Uterus (tissue), 4 donors: ENCODE results near the gene TMEM82. TPM values are rescaled to one million over a fixed set of nuclear protein-coding genes. Genes with fewer than 3 reads are reported as not detected.

Source experiments
- DNase-seq, 2 donors: peaks; one replicate each; pipeline ENCODE4 v3.0.0-alpha.2; 2019 to 2020
- H3K27ac ChIP-seq, 2 donors: fragments of 200-600 bp; sonication (generic); 1 replicate in 1 of 2; 2 replicates in 1 of 2; pipeline ENCODE4 v1.5.1; 2016 to 2018
- H3K27me3 ChIP-seq, 2 donors: fragments of 200-600 bp; sonication (generic); one replicate each; pipeline ENCODE4 v1.5.1; 2018 to 2019; ENCODE audit warnings: control low read depth in 1 of 2
- H3K36me3 ChIP-seq, 2 donors: fragments of 200-600 bp; sonication (generic); one replicate each; pipeline ENCODE4 v1.5.1; 2019; ENCODE audit warnings: control low read depth in 1 of 2
- H3K4me1 ChIP-seq, 2 donors: fragments of 200-600 bp; sonication (generic); one replicate each; pipeline ENCODE4 v1.5.1; 2018 to 2019; ENCODE audit warnings: control low read depth in 1 of 2
- H3K4me3 ChIP-seq, 2 donors: fragments of 200-600 bp; sonication (generic); 1 replicate in 1 of 2; 2 replicates in 1 of 2; pipeline ENCODE4 v1.5.1; 2018 to 2019; ENCODE audit warnings: mild to moderate bottlenecking in 1 of 2
- H3K9me3 ChIP-seq, 2 donors: fragments of 200-600 bp; sonication (generic); one replicate each; pipeline ENCODE4 v1.5.1; 2019; ENCODE audit warnings: control low read depth in 1 of 2
- CTCF ChIP-seq, 4 experiments: fragments of 200-600 bp in 2 of 4; fragments of 450-650 bp in 2 of 4; sonication (generic) in 2 of 4; IDR thresholded peaks; one replicate each; pipeline ENCODE4 v1.5.1; 2016 to 2019; ENCODE audit warnings: antibody characterized with exemption in 4 of 4, mild to moderate bottlenecking in 2 of 4, moderate library complexity in 1 of 4
- POLR2A ChIP-seq, 2 donors: fragments of 450-650 bp; IDR thresholded peaks; one replicate each; pipeline ENCODE4 v1.6.1; 2016; ENCODE audit warnings: antibody characterized with exemption in 2 of 2, mild to moderate bottlenecking in 1 of 2, moderate library complexity in 1 of 2
- intact Hi-C: fragments of 100-400 bp; cut with DNase I; formaldehyde crosslinking; loops from one replicate; pipeline ENCODE4 v1.15.1; 2023; ENCODE audit warnings: low total_unique reads
- total RNA-seq, 4 donors: library from RNA; depleted of rRNA in 3 of 4; stranded (reverse); fragments of >200 nt in 3 of 4; gene quantifications; one replicate each; pipeline versions ENCODE4 v1.1.0 to v1.2.4, GENCODE V29; 2014 to 2023
- donor health status: DM: yes; HTN: yes; CAD: no.

Gene TMEM82
- total RNA-seq, 4 donors from 2014 or later = not detected

GRCh38 chr1:15728937-15729657 lies 13.2 kb upstream of the TMEM82 start:
- no peaks in the 10 kb centered on the region for H3K9me3 ChIP-seq
- H3K4me1 ChIP-seq = no peaks in the 10 kb centered on the region
- H3K36me3 ChIP-seq = no peaks in the 10 kb centered on the region
- H3K4me3 ChIP-seq = no peak overlapping the region
- no peak overlapping the region for H3K27ac ChIP-seq
- TF ChIP-seq CTCF (IDR thresholded peaks at IDR 0.05) = no peak
- no peak for TF ChIP-seq POLR2A (IDR thresholded peaks at IDR 0.05)
- no peak for DNase-seq
- no peaks in the 10 kb centered on the region for H3K27me3 ChIP-seq
- intact Hi-C loops = no loop called here

GRCh38 chr1:15730423-15730822 lies 11.9 kb upstream of the TMEM82 start:
- H3K36me3 ChIP-seq = no peaks in the 10 kb centered on the region
- intact Hi-C loops = no loop called here
- no peaks in the 10 kb centered on the region for H3K27me3 ChIP-seq
- TF ChIP-seq CTCF (IDR thresholded peaks at IDR 0.05) (no peak), POLR2A (IDR thresholded peaks at IDR 0.05) (no peak)
- no peak for DNase-seq
- no peaks in the 10 kb centered on the region for H3K4me1 ChIP-seq
- H3K4me3 ChIP-seq = no peak overlapping the region
- H3K9me3 ChIP-seq = no peaks in the 10 kb centered on the region
- no peak overlapping the region for H3K27ac ChIP-seq

- H3K27ac ChIP-seq = no peak overlapping the region
- H3K36me3 ChIP-seq = no peaks in the 10 kb centered on the region
- DNase-seq = no peak
- H3K4me1 ChIP-seq = no peaks in the 10 kb centered on the region
- intact Hi-C loops = no loop called here
- no peak overlapping the region for H3K4me3 ChIP-seq
- TF ChIP-seq CTCF (IDR thresholded peaks at IDR 0.05) (no peak), POLR2A (IDR thresholded peaks at IDR 0.05) (no peak)
- H3K9me3 ChIP-seq = no peaks in the 10 kb centered on the region
- H3K27me3 ChIP-seq = no peaks in the 10 kb centered on the region
Observed at GRCh38 chr1:15730936-15731335, 11.4 kb upstream of the TMEM82 start.

- intact Hi-C loops = no loop called here
- TF ChIP-seq CTCF (IDR thresholded peaks at IDR 0.05) (no peak), POLR2A (IDR thresholded peaks at IDR 0.05) (no peak)
- no peaks in the 10 kb centered on the region for H3K4me1 ChIP-seq
- H3K4me3 ChIP-seq = no peak overlapping the region
- H3K36me3 ChIP-seq = no peaks in the 10 kb centered on the region
- no peak overlapping the region for H3K27ac ChIP-seq
- DNase-seq = no peak
- H3K9me3 ChIP-seq = no peaks in the 10 kb centered on the region
- H3K27me3 ChIP-seq = no peaks in the 10 kb centered on the region
Observed at GRCh38 chr1:15731735-15732685, 10.3 kb upstream of the TMEM82 start.

- Histone ChIP-seq H3K9me3 (no peaks in the 10 kb centered on the region), H3K27me3 (no peaks in the 10 kb centered on the region), H3K27ac (no peak overlapping the region), H3K4me3 (no peak overlapping the region), H3K36me3 (no peaks in the 10 kb centered on the region), H3K4me1 (no peaks in the 10 kb centered on the region)
- no peak for DNase-seq
- intact Hi-C loops = no loop called here
- no peak for TF ChIP-seq POLR2A (IDR thresholded peaks at IDR 0.05)
- TF ChIP-seq CTCF (IDR thresholded peaks at IDR 0.05) = no peak
Observed at GRCh38 chr1:15732686-15733081, 9.6 kb upstream of the TMEM82 start.
